Measurements from ENCODE around the gene PMEL.

DNA sequence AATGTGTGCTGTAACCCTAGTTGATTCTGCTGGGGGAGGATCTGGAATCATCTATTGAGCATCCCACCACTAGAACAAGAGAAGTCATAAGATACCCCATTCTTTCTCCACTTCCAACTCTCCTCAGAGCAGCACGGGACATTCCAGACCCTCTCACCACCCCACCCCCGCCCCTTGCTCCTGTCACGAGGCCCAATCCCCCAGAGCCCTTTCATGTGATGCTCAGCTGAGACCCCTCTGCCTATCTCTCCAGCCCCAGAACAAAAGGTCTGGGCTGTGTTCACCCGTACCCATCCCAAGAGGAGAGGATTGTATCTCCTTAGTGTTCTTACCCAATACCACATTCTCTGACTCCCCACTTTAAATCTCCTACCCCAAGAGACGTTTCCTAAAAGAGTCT lies 602 bp downstream of the PMEL start:
- TF ChIP-seq GATA2 (IDR thresholded peaks at IDR 0.05; ENCODE audit: low read depth, low read length) (no peak), GATA3 (IDR thresholded peaks at IDR 0.05; ENCODE audit: low read depth, low read length) (no peak)
